Activated CD4-positive, alpha-beta T cell treated with anti-CD3 and anti-CD28 coated beads for 24 hours (primary cell): ENCODE results near the gene MEGF11.

Experiments used
- DNase-seq, 2 donors: peaks; one replicate each; pipeline ENCODE4 v3.0.0-alpha.2; 2020; ENCODE audit warnings: low read depth in 2 of 2

Gene MEGF11

GRCh38 chr15:65944404-65944803 lies 309.1 kb downstream of the MEGF11 start:
- no peak for DNase-seq

GRCh38 chr15:65942436-65942835 lies 311.1 kb downstream of the MEGF11 start:
- DNase-seq: no peak

GRCh38 chr15:65940618-65940909 lies 313.0 kb downstream of the MEGF11 start:
- DNase-seq: no peak

GRCh38 chr15:65939901-65940617 lies 313.5 kb downstream of the MEGF11 start:
- no peak for DNase-seq

GRCh38 chr15:65938604-65939003 lies 314.9 kb downstream of the MEGF11 start:
- DNase-seq: no peak

GRCh38 chr15:65937476-65937875 lies 316.1 kb downstream of the MEGF11 start:
- DNase-seq: no peak

- DNase-seq: no peak
Measured at GRCh38 chr15:65937054-65937453, 316.5 kb downstream of the MEGF11 start.

- DNase-seq: no peak
Measured at GRCh38 chr15:65936282-65936681, 317.3 kb downstream of the MEGF11 start.

GRCh38 chr15:65935391-65935790 lies 318.2 kb downstream of the MEGF11 start:
- no peak for DNase-seq

GRCh38 chr15:65931221-65931620 lies 322.3 kb downstream of the MEGF11 start:
- no peak for DNase-seq

GRCh38 chr15:65930134-65930533 lies 323.4 kb downstream of the MEGF11 start:
- DNase-seq: no peak

- DNase-seq: no peak
Measured at GRCh38 chr15:65929573-65929972, 324.0 kb downstream of the MEGF11 start.

GRCh38 chr15:65927545-65927944 lies 326.0 kb downstream of the MEGF11 start:
- DNase-seq: no peak

- no peak for DNase-seq
Measured at GRCh38 chr15:65926899-65927298, 326.7 kb downstream of the MEGF11 start.

- no peak for DNase-seq
Measured at GRCh38 chr15:65926459-65926858, 327.1 kb downstream of the MEGF11 start.

GRCh38 chr15:65925338-65925737 lies 328.2 kb downstream of the MEGF11 start:
- no peak for DNase-seq

GRCh38 chr15:65924004-65924403 lies 329.5 kb downstream of the MEGF11 start:
- DNase-seq: no peak

GRCh38 chr15:65923264-65923663 lies 330.3 kb downstream of the MEGF11 start:
- no peak for DNase-seq

GRCh38 chr15:65922621-65923020 lies 330.9 kb downstream of the MEGF11 start:
- no peak for DNase-seq

- no peak for DNase-seq
Measured at GRCh38 chr15:65921780-65922179, 331.8 kb downstream of the MEGF11 start.

- DNase-seq: no peak
Measured at GRCh38 chr15:65920825-65921309, 332.7 kb downstream of the MEGF11 start.

- no peak for DNase-seq
Measured at GRCh38 chr15:65920121-65920520, 333.4 kb downstream of the MEGF11 start.

GRCh38 chr15:65919353-65919752 lies 334.2 kb downstream of the MEGF11 start:
- no peak for DNase-seq

GRCh38 chr15:65918945-65919344 lies 334.6 kb downstream of the MEGF11 start:
- no peak for DNase-seq
